ENCODE measurements around the gene CXorf58.
"Not testable (repeated sequence)": the region's sequence is repeated elsewhere in the genome, so short reads cannot be mapped to it uniquely, and the experiment has no call there.

The CXorf58 gene

DNA sequence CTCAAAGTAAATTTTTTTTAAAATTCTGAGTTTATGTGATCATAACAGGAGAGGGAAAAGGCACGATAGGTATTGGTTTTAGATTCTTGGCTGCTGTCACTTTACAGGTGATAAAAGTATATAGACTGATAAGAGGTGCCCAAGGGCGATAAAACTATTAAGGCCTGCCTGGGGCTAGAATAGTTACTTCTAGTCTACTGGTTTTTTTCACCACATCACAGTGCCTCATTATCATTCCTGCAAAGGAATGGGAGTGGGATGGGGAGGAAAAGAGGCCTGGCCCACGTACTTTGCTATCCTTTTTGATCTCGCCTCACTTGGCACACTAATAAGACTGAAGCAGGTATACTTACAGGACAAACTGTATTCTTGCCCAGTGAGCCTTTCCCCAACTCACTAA lies 46.6 kb downstream of the CXorf58 start:
- DNase-seq, result no peak

DNA sequence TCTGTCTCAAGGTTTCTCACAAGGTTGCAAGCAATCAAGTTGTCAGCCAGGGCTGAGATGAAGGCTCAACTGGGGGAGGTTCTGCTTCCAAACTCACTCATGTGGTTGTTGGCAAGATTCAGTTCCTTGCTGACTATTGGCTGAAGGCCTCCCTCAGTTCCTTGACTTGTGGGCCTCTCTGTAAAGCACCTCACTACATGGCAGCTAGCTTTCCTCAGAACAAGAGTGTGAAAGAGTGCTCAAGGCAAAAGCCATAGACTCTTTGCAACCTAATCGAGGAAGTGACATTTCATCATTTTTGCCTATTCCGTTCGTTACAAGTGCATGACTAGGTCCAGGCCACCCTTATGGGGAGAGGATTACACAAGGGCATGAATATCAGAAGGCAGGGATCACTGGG lies 52.0 kb downstream of the CXorf58 start:
- DNase-seq, result no peak

DNA sequence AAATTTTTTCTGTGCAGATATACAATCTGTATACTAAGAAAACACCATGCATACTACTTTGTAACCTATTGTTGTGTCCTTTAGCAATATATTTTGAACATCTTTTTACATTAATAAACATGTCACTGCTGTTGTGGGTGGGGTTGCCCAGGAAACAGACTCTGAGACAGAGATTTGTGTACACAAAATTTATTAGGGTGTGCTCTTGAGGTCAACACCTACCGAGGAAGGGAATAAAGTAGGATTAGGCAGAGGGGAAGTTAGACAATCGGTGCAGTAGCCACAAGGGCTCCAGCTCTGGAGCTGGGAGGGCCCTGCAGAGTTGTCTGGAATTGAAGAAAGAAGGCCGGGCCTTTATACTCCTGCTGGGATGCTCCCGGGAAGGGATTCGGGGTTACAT lies 56.4 kb downstream of the CXorf58 start:
- no peak for DNase-seq

DNA sequence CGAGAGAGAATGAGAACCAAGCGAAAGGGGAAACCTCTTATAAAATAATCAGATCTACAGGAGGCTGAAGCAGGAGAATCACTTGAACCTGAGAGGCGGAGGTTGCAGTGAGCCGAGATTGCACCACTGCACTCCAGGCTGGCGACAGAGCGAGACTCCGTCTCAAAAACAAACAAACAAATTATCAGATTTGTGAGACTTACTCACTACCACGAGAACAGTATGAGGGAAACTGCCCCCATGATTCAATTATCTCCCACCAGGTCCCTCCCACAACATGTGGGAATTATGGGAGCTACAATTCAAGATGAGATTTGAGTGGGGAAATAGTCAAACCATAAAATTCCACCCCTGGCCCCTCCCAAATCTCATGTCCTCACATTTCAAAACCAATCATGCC lies 57.8 kb downstream of the CXorf58 start:
- not testable (repeated sequence) for DNase-seq

DNA sequence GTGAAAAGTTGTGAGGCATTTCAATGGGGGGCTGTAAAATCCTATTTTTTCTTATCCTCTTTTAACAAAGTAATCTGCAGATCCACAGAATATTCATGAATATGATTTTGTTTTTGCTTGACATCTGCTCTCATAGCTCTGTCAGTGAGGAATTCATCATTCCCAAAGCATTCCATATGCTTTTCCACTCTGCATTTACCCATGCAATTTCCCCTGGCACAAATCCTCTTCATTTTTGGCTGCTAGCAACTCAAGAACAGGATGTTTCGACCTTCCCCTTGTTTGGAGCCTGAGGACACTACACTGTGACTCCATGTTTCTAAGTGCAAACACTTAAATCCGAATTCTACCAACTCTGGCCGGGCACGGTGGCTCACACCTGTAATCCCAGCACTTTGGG lies 70.7 kb downstream of the CXorf58 start:
- no peak for DNase-seq

DNA sequence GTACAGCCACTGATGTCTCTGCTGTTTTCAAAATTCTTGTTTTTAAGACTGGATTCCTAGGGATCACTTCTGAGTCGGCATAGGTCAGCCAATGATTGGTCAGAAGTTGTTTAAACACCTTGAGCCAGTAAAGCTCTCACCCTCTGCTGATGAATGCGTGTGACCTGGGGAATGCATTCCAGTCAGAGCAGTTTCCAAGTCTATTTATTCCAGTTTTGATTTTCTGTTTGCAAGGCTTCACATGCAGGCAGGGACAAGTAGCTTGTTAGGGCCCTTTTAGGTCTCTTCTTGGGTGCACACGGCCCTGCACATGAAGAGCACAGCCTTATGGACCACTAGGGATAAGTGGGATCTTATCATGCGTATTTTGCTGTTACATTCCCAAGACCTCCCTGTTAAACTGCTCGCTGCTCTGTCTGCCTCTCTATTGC lies 72.2 kb downstream of the CXorf58 start:
- no peak for DNase-seq

DNA sequence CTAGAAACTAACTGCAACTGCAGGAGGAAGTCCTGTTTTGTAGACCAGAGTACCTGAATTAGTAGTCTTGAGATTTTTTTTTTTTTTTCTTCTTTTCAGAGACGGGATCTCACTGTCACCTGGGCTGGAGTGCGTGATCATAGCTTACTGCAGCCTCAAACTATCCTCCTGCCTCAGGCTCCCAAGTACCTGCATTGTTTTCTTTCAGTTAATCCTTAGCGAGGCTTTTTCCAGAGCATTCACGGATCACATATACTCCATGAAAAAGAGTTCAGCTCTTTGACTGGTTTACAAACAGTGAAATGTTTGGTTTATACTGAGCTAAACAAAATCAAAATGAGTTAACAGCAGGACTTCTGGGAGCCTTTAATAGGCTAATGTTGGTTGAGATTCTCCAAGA lies 73.4 kb downstream of the CXorf58 start:
- no peak for DNase-seq

DNA sequence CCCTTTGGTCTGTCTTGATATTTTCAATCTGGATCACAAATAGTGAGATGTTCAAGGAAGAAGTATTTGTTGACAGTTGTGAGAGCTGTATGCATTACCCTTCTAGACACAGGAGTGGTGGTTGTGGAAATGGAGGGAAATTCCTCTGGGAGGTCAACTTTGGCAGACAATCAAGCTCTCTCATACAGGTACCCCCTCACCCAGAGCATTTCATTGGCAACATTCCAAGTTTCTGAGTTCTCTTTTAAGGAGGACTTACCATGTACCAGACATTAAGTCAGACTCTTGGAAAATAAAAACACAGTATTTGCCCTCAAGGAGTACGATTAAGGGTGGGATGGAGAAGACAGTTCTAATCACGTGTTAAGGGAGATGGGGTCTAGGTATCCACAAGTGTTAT lies 73.9 kb downstream of the CXorf58 start:
- no peak for DNase-seq

DNA sequence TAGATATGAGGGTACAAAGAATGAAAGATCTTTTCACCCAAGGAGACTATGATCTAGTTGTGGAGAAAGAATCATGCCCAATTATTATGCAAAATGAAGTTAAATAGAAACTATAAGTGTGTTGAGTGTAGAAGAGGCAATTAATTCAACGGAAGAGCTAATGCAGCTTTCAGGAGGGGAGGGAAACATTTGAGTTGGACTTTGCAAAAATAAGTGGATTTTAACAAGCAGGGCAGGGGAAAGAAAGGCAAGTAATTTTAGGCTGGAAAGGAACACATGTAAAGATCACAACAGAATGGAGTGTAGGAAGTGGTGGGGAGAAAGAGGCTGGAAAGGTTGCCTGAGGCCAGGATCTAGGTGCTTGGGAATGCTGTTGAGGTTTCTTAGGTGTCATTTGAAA lies 75.1 kb downstream of the CXorf58 start:
- no peak for DNase-seq
